ENCODE data around the gene ARHGAP10. TPM values are rescaled to one million over a fixed set of nuclear protein-coding genes. Genes with fewer than 3 reads are reported as not detected.

The ARHGAP10 gene
- polyA plus RNA-seq, 1 experiment: 20.2 TPM

- no peaks in the 10 kb centered on the region for H3K27me3 ChIP-seq (ENCODE audit: control insufficient read depth, insufficient read depth, low read length)
- no peak overlapping the region for H3K4me3 ChIP-seq (ENCODE audit: low read depth, low read length)
- ChIA-PET POLR2A (interaction anchor here (0.6 kb wide), 1 partner anchor 27 kb away, joined by 5 read pairs; no protein-coding TSS in a partner anchor), CTCF (interaction anchor here (0.6 to 0.8 kb wide), 2 partner anchors 25 to 134 kb away, joined by 3 to 4 read pairs; no protein-coding TSS in a partner anchor)
- no peak for TF ChIP-seq CTCF (IDR thresholded peaks at IDR 0.05; ENCODE audit: insufficient read depth, low read depth, low read length)
- H3K36me3 ChIP-seq (ENCODE audit: control insufficient read depth, insufficient read depth, low read length): no peaks in the 10 kb centered on the region; the same call in 1 of the 2 replicates
- no peak for DNase-seq (ENCODE audit: low read depth)
These were observed 320.6 kb downstream of the ARHGAP10 start for GRCh38 chr4:148052448-148052847.

- ChIA-PET POLR2A (interaction anchor here (0.6 kb wide), 1 partner anchor 1194 kb away, joined by 3 read pairs; no protein-coding TSS in a partner anchor), CTCF (no interaction called here)
- Histone ChIP-seq H3K4me3 (ENCODE audit: low read depth, low read length) (no peak overlapping the region), H3K27me3 (ENCODE audit: control insufficient read depth, insufficient read depth, low read length) (no peaks in the 10 kb centered on the region), H3K36me3 (ENCODE audit: control insufficient read depth, insufficient read depth, low read length) (no peaks in the 10 kb centered on the region; the same call in 1 of the 2 replicates)
- no peak for DNase-seq (ENCODE audit: low read depth)
- no peak for TF ChIP-seq CTCF (IDR thresholded peaks at IDR 0.05; ENCODE audit: insufficient read depth, low read depth, low read length)
These were observed 321.6 kb downstream of the ARHGAP10 start for GRCh38 chr4:148053298-148054003.

- no peaks in the 10 kb centered on the region for H3K27me3 ChIP-seq (ENCODE audit: control insufficient read depth, insufficient read depth, low read length)
- H3K36me3 ChIP-seq (ENCODE audit: control insufficient read depth, insufficient read depth, low read length): no peaks in the 10 kb centered on the region; the same call in 1 of the 2 replicates
- H3K4me3 ChIP-seq (ENCODE audit: low read depth, low read length): no peak overlapping the region
- CTCF ChIA-PET: interaction anchor here (0.8 to 1.3 kb wide), 2 partner anchors 9 to 16 kb away, joined by 3 to 4 read pairs; no protein-coding TSS in a partner anchor
- no peak for DNase-seq (ENCODE audit: low read depth)
- POLR2A ChIA-PET: no interaction called here
- TF ChIP-seq CTCF (IDR thresholded peaks at IDR 0.05; ENCODE audit: insufficient read depth, low read depth, low read length): no peak
These were observed 322.4 kb downstream of the ARHGAP10 start for GRCh38 chr4:148054275-148054674.

- CTCF ChIA-PET: no interaction called here
- TF ChIP-seq CTCF (IDR thresholded peaks at IDR 0.05; ENCODE audit: insufficient read depth, low read depth, low read length): no peak
These were observed 324.0 kb downstream of the ARHGAP10 start for GRCh38 chr4:148055844-148056243.

GRCh38 chr4:148056879-148057278 lies 325.0 kb downstream of the ARHGAP10 start:
- no peaks in the 10 kb centered on the region; the same call in 1 of the 2 replicates for H3K36me3 ChIP-seq (ENCODE audit: control insufficient read depth, insufficient read depth, low read length)
- no peak overlapping the region for H3K4me3 ChIP-seq (ENCODE audit: low read depth, low read length)
- POLR2A ChIA-PET: no interaction called here
- DNase-seq (ENCODE audit: low read depth): no peak
- H3K27me3 ChIP-seq (ENCODE audit: control insufficient read depth, insufficient read depth, low read length): no peaks in the 10 kb centered on the region
- no peak for TF ChIP-seq CTCF (IDR thresholded peaks at IDR 0.05; ENCODE audit: insufficient read depth, low read depth, low read length)
- CTCF ChIA-PET: no interaction called here

More at GRCh38 chr4:148055844-148056243, 324.0 kb downstream of the ARHGAP10 start:
- Histone ChIP-seq H3K4me3 (ENCODE audit: low read depth, low read length) (no peak overlapping the region), H3K27me3 (ENCODE audit: control insufficient read depth, insufficient read depth, low read length) (no peaks in the 10 kb centered on the region), H3K36me3 (ENCODE audit: control insufficient read depth, insufficient read depth, low read length) (no peaks in the 10 kb centered on the region; the same call in 1 of the 2 replicates)
- DNase-seq (ENCODE audit: low read depth): no peak
- POLR2A ChIA-PET: no interaction called here

All from BJ (cell line).